HepG2 (cell line): Measurements from ENCODE around the gene MYCBPAP. TPM values are rescaled to one million over a fixed set of nuclear protein-coding genes. Genes with fewer than 3 reads are reported as not detected.

Source experiments
- ATAC-seq: fragments of 200-7000 bp; cut with Tn5 transposase; 3 replicates; pipeline ENCODE4 v1.9.1; 2020; ENCODE audit warnings: mild to moderate bottlenecking, moderate library complexity
- BruUV-seq: library from RNA; stranded (reverse); fragments of 400-500 nt; replicated peaks from 2 replicates; lab custom pipeline; 2021; lab: Mats Ljungman, UMichigan
- CTCF ChIA-PET: fragments of 300-600 bp; formaldehyde crosslinking; extraction: SDS; loops from one replicate; lab custom pipeline; 2021; ENCODE audit warnings: low total read pairs, inconsistent platforms, low intra/inter-chr PET ratio; lab: Yijun Ruan, JAX
- POLR2A ChIA-PET: fragments of 350-600 bp; sonication (Branson Sonifier 250); formaldehyde crosslinking; loops from one replicate; lab custom pipeline; 2020; ENCODE audit warnings: antibody characterized with exemption, inconsistent platforms; lab: Yijun Ruan, JAX
- DNase-seq: peaks from one replicate; pipeline ENCODE4 v3.0.0-alpha.2; 2015; ENCODE audit warnings: low spot score
- FAIRE-seq: peaks from 3 replicates; lab custom pipeline; 2011; peaks lifted over from hg19 to GRCh38; lab: Jason Lieb, UNC
- H2AFZ ChIP-seq: one replicate; pipeline ENCODE4 v1.6.1; 2011; ENCODE audit warnings: low read length, inconsistent platforms
- H3K27ac ChIP-seq: fragments of 300-600 bp; 3 replicates; pipeline ENCODE4 v1.8.0; 2011; ENCODE audit warnings: mixed run types, mild to moderate bottlenecking, mixed read lengths, low read length, inconsistent platforms; ENCODE audit not compliant: insufficient read depth; ENCODE audit errors: extremely low read length
- H3K27me3 ChIP-seq, 2 experiments: fragments of 200-600 bp in 1 of 2; 2 replicates in 1 of 2; 3 replicates in 1 of 2; pipeline versions ENCODE4 v1.6.0 to v1.8.0; 2011; ENCODE audit warnings: low read length in 2 of 2, mild to moderate bottlenecking in 2 of 2, moderate library complexity in 2 of 2, inconsistent platforms in 1 of 2; ENCODE audit not compliant: insufficient read depth in 2 of 2, control insufficient read depth in 1 of 2
- H3K36me3 ChIP-seq, 2 experiments: fragments of 200-600 bp in 1 of 2; replicated peaks in 1 of 2; 2 replicates in 1 of 2; 3 replicates in 1 of 2; pipeline versions ENCODE4 v1.5.1 to v1.8.0; 2011; ENCODE audit warnings: low read length in 2 of 2, inconsistent platforms in 1 of 2; ENCODE audit not compliant: insufficient read depth in 2 of 2, control insufficient read depth in 1 of 2
- H3K4me1 ChIP-seq: 2 replicates; pipeline ENCODE4 v1.5.1; 2012; ENCODE audit warnings: low read length, inconsistent platforms; ENCODE audit not compliant: insufficient read depth
- H3K4me2 ChIP-seq: 2 replicates; pipeline ENCODE4 v1.6.0; 2011; ENCODE audit warnings: low read depth, low read length, inconsistent platforms
- H3K4me3 ChIP-seq, 3 experiments: fragments of 200-600 bp in 1 of 3; sonication (generic), shearing (Covaris generic) in 1 of 3; replicated peaks in 1 of 3; 2 replicates each; pipeline ENCODE4 v1.5.1; 2011 to 2016; ENCODE audit warnings: low read length in 3 of 3, inconsistent platforms in 2 of 3, low read depth in 2 of 3, mild to moderate bottlenecking in 2 of 3, control low read depth in 1 of 3, mixed read lengths in 1 of 3; ENCODE audit not compliant: insufficient read depth in 1 of 3
- H3K79me2 ChIP-seq: one replicate; pipeline ENCODE4 v1.6.1; 2011; ENCODE audit warnings: low read length, inconsistent platforms; ENCODE audit not compliant: insufficient read depth
- H3K9ac ChIP-seq: 2 replicates; pipeline ENCODE4 v1.6.0; 2011; ENCODE audit warnings: mild to moderate bottlenecking, low read depth, low read length, inconsistent platforms; ENCODE audit not compliant: insufficient read depth
- H3K9me3 ChIP-seq: 2 replicates; pipeline ENCODE4 v1.5.1; 2012; ENCODE audit warnings: mild to moderate bottlenecking, low read length
- H4K20me1 ChIP-seq: 2 replicates; pipeline ENCODE4 v1.6.0; 2011; ENCODE audit warnings: inconsistent platforms, mild to moderate bottlenecking, low read length, moderate library complexity; ENCODE audit not compliant: insufficient read depth
- GMEB2 ChIP-seq: IDR thresholded peaks from 2 replicates; pipeline ENCODE4 v1.6.1; 2016; ENCODE audit warnings: missing biosample characterization, missing genetic modification reagents, low read depth
- ISL2 ChIP-seq: sonication (generic); formaldehyde crosslinking; IDR thresholded peaks from 2 replicates; pipeline ENCODE4 v1.5.0; 2020; ENCODE audit warnings: missing genetic modification reagents
- JUND ChIP-seq: sonication (generic); formaldehyde crosslinking; IDR thresholded peaks from 2 replicates; pipeline ENCODE4 v1.8.0; 2022; ENCODE audit warnings: mild to moderate bottlenecking, missing genetic modification reagents
- KLF12 ChIP-seq: sonication (generic); formaldehyde crosslinking; IDR thresholded peaks from 2 replicates; pipeline ENCODE4 v1.4.0; 2020; ENCODE audit warnings: missing genetic modification reagents, borderline replicate concordance
- MAFF ChIP-seq: IDR thresholded peaks from 2 replicates; pipeline ENCODE4 v1.6.1; 2011; ENCODE audit warnings: low read depth, low read length, improper control_type of control experiment
- MAFK ChIP-seq, 2 experiments: IDR thresholded peaks in 1 of 2; conservative IDR thresholded peaks in 1 of 2; 2 replicates each; pipeline ENCODE4 v1.6.1; 2011; ENCODE audit warnings: improper control_type of control experiment in 2 of 2, low read length in 2 of 2
- NCOR1 ChIP-seq: fragments of 200-600 bp; sonication (generic); IDR thresholded peaks from 2 replicates; pipeline ENCODE4 v1.7.0; 2017; ENCODE audit warnings: antibody characterized with exemption, low read length, borderline replicate concordance
- PHF20 ChIP-seq: sonication (generic); formaldehyde crosslinking; IDR thresholded peaks from 2 replicates; pipeline ENCODE4 v1.5.0; 2020; ENCODE audit warnings: mild to moderate bottlenecking, missing genetic modification reagents
- RAD21 ChIP-seq: fragments of 450-650 bp; formaldehyde crosslinking; IDR thresholded peaks from 2 replicates; pipeline ENCODE4 v1.5.0; 2020; ENCODE audit warnings: mild to moderate bottlenecking
- TARDBP ChIP-seq: sonication (generic); formaldehyde crosslinking; IDR thresholded peaks from 2 replicates; pipeline ENCODE4 v1.8.0; 2022; ENCODE audit warnings: mild to moderate bottlenecking, missing genetic modification reagents
- WIZ ChIP-seq: sonication (generic); formaldehyde crosslinking; IDR thresholded peaks from 2 replicates; pipeline ENCODE4 v1.5.1; 2020; ENCODE audit warnings: mild to moderate bottlenecking, missing genetic modification reagents
- ZNF234 ChIP-seq: sonication (generic); formaldehyde crosslinking; conservative IDR thresholded peaks from 2 replicates; pipeline ENCODE4 v1.5.1; 2020; ENCODE audit warnings: mild to moderate bottlenecking, missing genetic modification reagents
- ZNF281 ChIP-seq: sonication (generic); formaldehyde crosslinking; IDR thresholded peaks from 2 replicates; pipeline ENCODE4 v1.4.0; 2020; ENCODE audit warnings: missing genetic modification reagents, borderline replicate concordance
- ZNF33A ChIP-seq: sonication (generic); formaldehyde crosslinking; IDR thresholded peaks from 2 replicates; pipeline ENCODE4 v1.5.1; 2020; ENCODE audit warnings: missing genetic modification reagents, mild to moderate bottlenecking, moderate library complexity, borderline replicate concordance
- ZNF343 ChIP-seq: sonication (generic); formaldehyde crosslinking; IDR thresholded peaks from 2 replicates; pipeline ENCODE4 v1.4.0; 2020; ENCODE audit warnings: mild to moderate bottlenecking, missing genetic modification reagents
- ZNF672 ChIP-seq: sonication (generic); formaldehyde crosslinking; IDR thresholded peaks from 2 replicates; pipeline ENCODE4 v1.8.1; 2022; ENCODE audit warnings: missing genetic modification reagents
- WGBS: methylation state at CpG from one replicate; pipeline ENCODE4 v1.1.6; 2017; ENCODE audit warnings: low lambda C conversion rate; 5-methylcytosine and 5-hydroxymethylcytosine counted together
- in situ Hi-C: cut with HindIII; loops from 2 replicates; pipeline ENCODE4 v1.10.0; 2017; ENCODE audit warnings: low pct_unique_long_range_greater_than_20kb; ENCODE audit not compliant: extremely low pct_ligation_motif_present
- intact Hi-C: fragments of 100-400 bp; cut with micrococcal nuclease; formaldehyde crosslinking; loops from one replicate; pipeline ENCODE4 v1.10.0; 2022; ENCODE audit not compliant: unreplicated experiment
- polyA plus RNA-seq, 8 experiments: library from polyadenylated mRNA; depleted of rRNA in 3 of 8; stranded (reverse) in 7 of 8; unstranded in 1 of 8; fragments of >200 nt; fragmentation: Illumina TruSeq in 4 of 8; extraction: Trizol in 4 of 8; gene quantifications; 2 replicates each; pipeline versions ENCODE4 v1.2.1 to v1.2.3, GENCODE V29; 2011 to 2016; ENCODE audit warnings: low read depth in 4 of 8, missing spikeins in 1 of 8, mixed read lengths in 1 of 8; ENCODE audit not compliant: insufficient read depth in 1 of 8
- total RNA-seq, 5 experiments: library from RNA; depleted of rRNA; stranded (reverse); fragments of >200 nt; fragmentation: Illumina TruSeq; extraction: Trizol; gene quantifications; 2 replicates each; pipeline ENCODE4 v1.2.3, GENCODE V29; 2016; ENCODE audit warnings: low read depth in 1 of 5
- TF ChIP-seq, protein P1 (sequence below): sonication (generic); formaldehyde crosslinking; conservative IDR thresholded peaks from 2 replicates; pipeline ENCODE4 v1.8.0; 2022; ENCODE audit warnings: low read depth, missing genetic modification reagents
- TF ChIP-seq, protein P2 (sequence below): IDR thresholded peaks from 2 replicates; pipeline ENCODE4 v1.6.1; 2016; ENCODE audit warnings: missing genetic modification reagents, missing compliant biosample characterization

Gene MYCBPAP
- total and polyA plus RNA-seq, 2 of the 13 experiments (the other 11 are each of a cell fraction or from before 2014, with no cell fraction given): 0.22 to 0.24 TPM

GRCh38 chr17:50558091-50558490 lies 49.9 kb downstream of the MYCBPAP start:
- H3K27me3 ChIP-seq: peaks cover 15 to 22% of the 10 kb centered on the region in 2 experiments
- FAIRE-seq: no peak
- H3K4me2 ChIP-seq: no peak overlapping the region
- H3K9me3 ChIP-seq: no peaks in the 10 kb centered on the region
- DNase-seq: no peak
- BruUV-seq: no TSS peak
- no peak overlapping the region for H3K9ac ChIP-seq
- peaks cover 5% of the 10 kb centered on the region; the same call in 1 of the 2 replicates for H4K20me1 ChIP-seq
- WGBS: 63% methylated on average over 4 of the region's 4 CpGs
- H3K4me3 ChIP-seq: no peak overlapping the region
- no peaks in the 10 kb centered on the region for H3K79me2 ChIP-seq
- no peaks in the 10 kb centered on the region; a peak in 1 of 5 replicates for H3K36me3 ChIP-seq
- intact Hi-C loops (no loop called here), in situ Hi-C loops (no loop called here)
- ATAC-seq: no peak
- POLR2A ChIA-PET: interaction anchor here (1.0 kb wide), 1 partner anchor 15 kb away, joined by 3 read pairs; no protein-coding TSS in a partner anchor
- no peak overlapping the region for H2AFZ ChIP-seq
- peaks cover 9% of the 10 kb centered on the region for H3K4me1 ChIP-seq
- no peak overlapping the region for H3K27ac ChIP-seq
- CTCF ChIA-PET: no interaction called here
- no peak for TF ChIP-seq ZNF33A (CRISPR knock-in tag)
- TF ChIP-seq WIZ (CRISPR knock-in tag): no peak
- no peak for TF ChIP-seq ZNF234 (CRISPR knock-in tag)
- no peak for TF ChIP-seq TARDBP (CRISPR knock-in tag)
- TF ChIP-seq KLF12 (CRISPR knock-in tag): no peak
- no peak for TF ChIP-seq ISL2 (CRISPR knock-in tag)
- TF ChIP-seq RAD21 (CRISPR knock-in tag): no peak
- TF ChIP-seq, protein P1, sequence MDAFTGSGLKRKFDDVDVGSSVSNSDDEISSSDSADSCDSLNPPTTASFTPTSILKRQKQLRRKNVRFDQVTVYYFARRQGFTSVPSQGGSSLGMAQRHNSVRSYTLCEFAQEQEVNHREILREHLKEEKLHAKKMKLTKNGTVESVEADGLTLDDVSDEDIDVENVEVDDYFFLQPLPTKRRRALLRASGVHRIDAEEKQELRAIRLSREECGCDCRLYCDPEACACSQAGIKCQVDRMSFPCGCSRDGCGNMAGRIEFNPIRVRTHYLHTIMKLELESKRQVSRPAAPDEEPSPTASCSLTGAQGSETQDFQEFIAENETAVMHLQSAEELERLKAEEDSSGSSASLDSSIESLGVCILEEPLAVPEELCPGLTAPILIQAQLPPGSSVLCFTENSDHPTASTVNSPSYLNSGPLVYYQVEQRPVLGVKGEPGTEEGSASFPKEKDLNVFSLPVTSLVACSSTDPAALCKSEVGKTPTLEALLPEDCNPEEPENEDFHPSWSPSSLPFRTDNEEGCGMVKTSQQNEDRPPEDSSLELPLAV (CRISPR knock-in tag): no peak
- no peak for TF ChIP-seq MAFK (conservative IDR thresholded peaks at IDR 0.05 in 1 of 2, IDR thresholded peaks at IDR 0.05 in 1 of 2; ENCODE audit: low read length in 2 of 2)
- TF ChIP-seq ZNF672 (CRISPR knock-in tag): no peak
- TF ChIP-seq, protein P2, sequence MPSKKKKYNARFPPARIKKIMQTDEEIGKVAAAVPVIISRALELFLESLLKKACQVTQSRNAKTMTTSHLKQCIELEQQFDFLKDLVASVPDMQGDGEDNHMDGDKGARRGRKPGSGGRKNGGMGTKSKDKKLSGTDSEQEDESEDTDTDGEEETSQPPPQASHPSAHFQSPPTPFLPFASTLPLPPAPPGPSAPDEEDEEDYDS: no peak
- TF ChIP-seq MAFF: no peak
- TF ChIP-seq PHF20 (CRISPR knock-in tag): no peak
- no peak for TF ChIP-seq JUND
- no peak for TF ChIP-seq NCOR1
- TF ChIP-seq GMEB2 (CRISPR knock-in tag): no peak
- no peak for TF ChIP-seq ZNF281 (CRISPR knock-in tag)
- no peak for TF ChIP-seq ZNF343
